ENCODE measurements around the gene WASHC2A.
"Not testable (repeated sequence)": the region's sequence is repeated elsewhere in the genome, so short reads cannot be mapped to it uniquely, and the experiment has no call there.

The WASHC2A gene

GRCh38 chr10:50068352-50068659 lies 552 bp downstream of the WASHC2A start:
- DNase-seq (ENCODE audit: low read depth in 2 of 2), result not testable (repeated sequence)

GRCh38 chr10:50075139-50075538 lies 7.4 kb downstream of the WASHC2A start:
- not testable (repeated sequence) for DNase-seq (ENCODE audit: low read depth in 2 of 2)

- not testable (repeated sequence) for DNase-seq (ENCODE audit: low read depth in 2 of 2)
These were observed 7.8 kb downstream of the WASHC2A start for GRCh38 chr10:50075544-50075943.

- DNase-seq (ENCODE audit: low read depth in 2 of 2), result not testable (repeated sequence)
These were observed 23.6 kb downstream of the WASHC2A start for GRCh38 chr10:50091304-50091703.

- DNase-seq (ENCODE audit: low read depth in 2 of 2), result not testable (repeated sequence)
These were observed 25.2 kb downstream of the WASHC2A start for GRCh38 chr10:50092928-50093327.

GRCh38 chr10:50094630-50095029 lies 26.9 kb downstream of the WASHC2A start:
- DNase-seq (ENCODE audit: low read depth in 2 of 2), result not testable (repeated sequence)

- DNase-seq (ENCODE audit: low read depth in 2 of 2), result not testable (repeated sequence)
These were observed 27.6 kb downstream of the WASHC2A start for GRCh38 chr10:50095402-50095801.

- DNase-seq (ENCODE audit: low read depth in 2 of 2), result not testable (repeated sequence)
These were observed 29.0 kb downstream of the WASHC2A start for GRCh38 chr10:50096722-50097121.

- not testable (repeated sequence) for DNase-seq (ENCODE audit: low read depth in 2 of 2)
These were observed 30.9 kb downstream of the WASHC2A start for GRCh38 chr10:50098645-50099044.

- DNase-seq (ENCODE audit: low read depth in 2 of 2), result not testable (repeated sequence)
These were observed 33.4 kb downstream of the WASHC2A start for GRCh38 chr10:50101139-50101582.

- not testable (repeated sequence) for DNase-seq (ENCODE audit: low read depth in 2 of 2)
These were observed 34.0 kb downstream of the WASHC2A start for GRCh38 chr10:50101747-50102146.

- not testable (repeated sequence) for DNase-seq (ENCODE audit: low read depth in 2 of 2)
These were observed 34.5 kb downstream of the WASHC2A start for GRCh38 chr10:50102267-50102666.

GRCh38 chr10:50108999-50109698 lies 41.4 kb downstream of the WASHC2A start:
- not testable (repeated sequence) for DNase-seq (ENCODE audit: low read depth in 2 of 2)

- not testable (repeated sequence) for DNase-seq (ENCODE audit: low read depth in 2 of 2)
These were observed 44.8 kb downstream of the WASHC2A start for GRCh38 chr10:50112419-50113112.

GRCh38 chr10:50126765-50127164 lies 59.0 kb downstream of the WASHC2A start:
- not testable (repeated sequence) for DNase-seq (ENCODE audit: low read depth in 2 of 2)

GRCh38 chr10:50127770-50128292 lies 60.1 kb downstream of the WASHC2A start:
- DNase-seq (ENCODE audit: low read depth in 2 of 2), result not testable (repeated sequence)

- not testable (repeated sequence) for DNase-seq (ENCODE audit: low read depth in 2 of 2)
These were observed 63.7 kb downstream of the WASHC2A start for GRCh38 chr10:50131245-50131965.

GRCh38 chr10:50132322-50132721 lies 64.6 kb downstream of the WASHC2A start:
- not testable (repeated sequence) for DNase-seq (ENCODE audit: low read depth in 2 of 2)

- DNase-seq (ENCODE audit: low read depth in 2 of 2), result not testable (repeated sequence)
These were observed 65.1 kb downstream of the WASHC2A start for GRCh38 chr10:50132841-50133240.

GRCh38 chr10:50143512-50144174 lies 75.9 kb downstream of the WASHC2A start:
- DNase-seq (ENCODE audit: low read depth in 2 of 2), result not testable (repeated sequence)

- DNase-seq (ENCODE audit: low read depth in 2 of 2), result not testable (repeated sequence)
These were observed 77.8 kb downstream of the WASHC2A start for GRCh38 chr10:50145575-50145974.
